Endodermal cell (in vitro differentiated cells): Measurements from ENCODE around the gene APAF1. TPM values are rescaled to one million over a fixed set of nuclear protein-coding genes. Genes with fewer than 3 reads are reported as not detected.

Source experiments
- DNase-seq: peaks from one replicate; pipeline ENCODE4 v3.0.0-alpha.2; 2017
- H3K27ac ChIP-seq: 2 replicates; pipeline ENCODE4 v1.5.1; 2013; ENCODE audit warnings: mild to moderate bottlenecking, low read depth, low read length, moderate library complexity
- H3K27me3 ChIP-seq: 2 replicates; pipeline ENCODE4 v1.6.1; 2013; ENCODE audit warnings: mild to moderate bottlenecking, low read length, moderate library complexity; ENCODE audit not compliant: insufficient read depth, control insufficient read depth, poor library complexity, severe bottlenecking
- H3K36me3 ChIP-seq: 2 replicates; pipeline ENCODE4 v1.7.0; 2013; ENCODE audit warnings: mild to moderate bottlenecking, low read length, moderate library complexity; ENCODE audit not compliant: control insufficient read depth, insufficient read depth
- H3K4me1 ChIP-seq: one replicate; pipeline ENCODE4 v1.7.0; 2013; ENCODE audit warnings: low read length; ENCODE audit not compliant: control insufficient read depth, insufficient read depth
- H3K4me3 ChIP-seq: 2 replicates; pipeline ENCODE4 v1.5.1; 2013; ENCODE audit warnings: mild to moderate bottlenecking, low read length, moderate library complexity
- H3K9ac ChIP-seq: 2 replicates; pipeline ENCODE4 v1.6.1; 2013; ENCODE audit warnings: mild to moderate bottlenecking, low read length, moderate library complexity; ENCODE audit not compliant: poor library complexity, severe bottlenecking; ENCODE audit errors: extremely low read depth
- H3K9me3 ChIP-seq: 2 replicates; pipeline ENCODE4 v1.6.1; 2013; ENCODE audit warnings: mild to moderate bottlenecking, low read length, moderate library complexity; ENCODE audit not compliant: control insufficient read depth
- H3K27ac Mint-ChIP-seq: 2 replicates; pipeline ENCODE4 v1.8.0; 2020; ENCODE audit warnings: mixed read lengths
- H3K27me3 Mint-ChIP-seq: 2 replicates; pipeline ENCODE4 v1.8.0; 2021; ENCODE audit warnings: mild to moderate bottlenecking, mixed read lengths; ENCODE audit not compliant: insufficient read depth
- H3K36me3 Mint-ChIP-seq: 2 replicates; pipeline ENCODE4 v1.8.0; 2020; ENCODE audit warnings: low read depth, mixed read lengths
- H3K4me1 Mint-ChIP-seq: 2 replicates; pipeline ENCODE4 v1.8.0; 2020; ENCODE audit warnings: mixed read lengths
- H3K4me3 Mint-ChIP-seq: 2 replicates; pipeline ENCODE4 v1.8.0; 2020; ENCODE audit warnings: mild to moderate bottlenecking, moderate library complexity, mixed read lengths
- H3K9me3 Mint-ChIP-seq: 2 replicates; pipeline ENCODE4 v1.8.0; 2020; ENCODE audit warnings: mild to moderate bottlenecking, mixed read lengths
- WGBS, 2 experiments: methylation state at CpG; one replicate each; pipeline versions ENCODE4 v1.1.5 to v1.1.7; 2013; ENCODE audit warnings: missing lambda C conversion rate in 2 of 2, mixed read lengths in 1 of 2; ENCODE audit not compliant: insufficient coverage in 1 of 2, insufficient read length in 1 of 2; 5-methylcytosine and 5-hydroxymethylcytosine counted together
- total RNA-seq, 2 donors: library from RNA; stranded (reverse); fragmentation: NEBNext Ultra II Directional in 1 of 2; extraction: Animal tissue kit (Norgen Biotek cat#: 25700) in 1 of 2; gene quantifications; 2 replicates in 1 of 2; 3 replicates in 1 of 2; pipeline ENCODE4 v1.2.1, GENCODE V29; 2021
- TF ChIP-seq, protein P1 (sequence below): fragments of 200-600 bp; sonication (generic); conservative IDR thresholded peaks from 2 replicates; pipeline ENCODE4 v1.5.0; 2021; ENCODE audit warnings: antibody characterized with exemption, mild to moderate bottlenecking

The APAF1 gene
- total RNA-seq, 2 donors from 2014 or later = 23.8 to 32.4 TPM

DNA sequence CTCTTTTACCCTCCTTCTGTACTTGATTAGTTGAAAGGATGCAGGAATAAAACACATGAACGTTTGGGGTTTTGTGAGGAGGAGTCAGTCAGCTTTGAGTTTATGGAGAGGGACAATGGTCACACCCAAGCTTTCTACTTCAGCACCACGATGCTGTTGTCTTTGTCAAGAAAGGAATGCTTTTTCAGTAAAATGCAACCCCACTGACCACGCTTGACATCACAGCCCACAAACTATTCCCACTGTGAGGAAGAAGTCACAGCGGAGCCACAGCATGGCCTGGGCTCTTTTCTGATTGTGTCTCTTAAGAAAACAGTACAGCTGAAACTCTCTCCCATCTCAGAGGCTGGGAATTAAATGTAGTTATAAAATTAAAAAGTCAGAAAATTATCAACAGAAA is 135.2 kb downstream of the APAF1 start:
- Histone ChIP-seq H3K4me1 (no peaks in the 10 kb centered on the region), H3K9ac (no peak overlapping the region), H3K27me3 (no peaks in the 10 kb centered on the region), H3K36me3 (peaks cover 59% of the 10 kb centered on the region), H3K9me3 (no peaks in the 10 kb centered on the region), H3K27ac (no peak overlapping the region), H3K4me3 (no peak overlapping the region)
- Mint-ChIP-seq H3K27ac (no peak overlapping the region), H3K27me3 (no peaks in the 10 kb centered on the region), H3K4me1 (peaks cover 16% of the 10 kb centered on the region), H3K36me3 (peaks cover 66% of the 10 kb centered on the region), H3K4me3 (no peak overlapping the region), H3K9me3 (no peaks in the 10 kb centered on the region)
- WGBS, 2 experiments = 60 to 84% methylated on average over 1 to 4 of the region's 4 CpGs
- TF ChIP-seq, protein P1, sequence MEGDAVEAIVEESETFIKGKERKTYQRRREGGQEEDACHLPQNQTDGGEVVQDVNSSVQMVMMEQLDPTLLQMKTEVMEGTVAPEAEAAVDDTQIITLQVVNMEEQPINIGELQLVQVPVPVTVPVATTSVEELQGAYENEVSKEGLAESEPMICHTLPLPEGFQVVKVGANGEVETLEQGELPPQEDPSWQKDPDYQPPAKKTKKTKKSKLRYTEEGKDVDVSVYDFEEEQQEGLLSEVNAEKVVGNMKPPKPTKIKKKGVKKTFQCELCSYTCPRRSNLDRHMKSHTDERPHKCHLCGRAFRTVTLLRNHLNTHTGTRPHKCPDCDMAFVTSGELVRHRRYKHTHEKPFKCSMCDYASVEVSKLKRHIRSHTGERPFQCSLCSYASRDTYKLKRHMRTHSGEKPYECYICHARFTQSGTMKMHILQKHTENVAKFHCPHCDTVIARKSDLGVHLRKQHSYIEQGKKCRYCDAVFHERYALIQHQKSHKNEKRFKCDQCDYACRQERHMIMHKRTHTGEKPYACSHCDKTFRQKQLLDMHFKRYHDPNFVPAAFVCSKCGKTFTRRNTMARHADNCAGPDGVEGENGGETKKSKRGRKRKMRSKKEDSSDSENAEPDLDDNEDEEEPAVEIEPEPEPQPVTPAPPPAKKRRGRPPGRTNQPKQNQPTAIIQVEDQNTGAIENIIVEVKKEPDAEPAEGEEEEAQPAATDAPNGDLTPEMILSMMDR = no peak
- DNase-seq = no peak

DNA sequence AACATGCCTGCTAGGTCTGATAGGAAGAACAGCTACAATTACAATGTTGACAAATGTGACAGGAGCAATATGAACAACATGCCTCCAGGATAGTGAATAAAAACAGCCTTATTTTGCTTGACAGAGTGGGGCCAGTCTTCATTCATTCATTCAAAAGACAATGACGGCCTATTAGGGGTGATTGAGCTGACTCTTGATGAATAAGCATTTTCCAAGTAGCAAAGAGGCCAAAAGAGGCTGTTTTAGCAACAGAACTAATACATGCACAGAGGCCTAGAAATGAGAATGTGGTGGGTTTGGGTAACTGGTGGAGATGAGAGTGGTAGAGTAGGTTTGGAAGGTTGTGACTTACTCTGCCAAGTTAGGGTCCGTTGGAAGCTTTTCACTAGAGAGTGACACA is 138.3 kb downstream of the APAF1 start:
- Mint-ChIP-seq H3K27ac (no peak overlapping the region), H3K36me3 (peaks cover 60% of the 10 kb centered on the region), H3K4me1 (peaks cover 11% of the 10 kb centered on the region), H3K9me3 (no peaks in the 10 kb centered on the region), H3K27me3 (no peaks in the 10 kb centered on the region), H3K4me3 (no peak overlapping the region)
- Histone ChIP-seq H3K4me1 (no peaks in the 10 kb centered on the region), H3K36me3 (peaks cover 71% of the 10 kb centered on the region), H3K9ac (no peak overlapping the region), H3K27ac (peak overlapping the region; percentile 12), H3K27me3 (no peaks in the 10 kb centered on the region), H3K4me3 (no peak overlapping the region), H3K9me3 (no peaks in the 10 kb centered on the region)
- WGBS, 2 experiments = 88 to 95% methylated on average over 2 of the region's 2 CpGs
- TF ChIP-seq, protein P1 = no peak
- DNase-seq = no peak

Other genes with a start within 250 kb of the APAF1 start
- 100 to 1,000 TPM; 176 to 203 TPM for gene TMPO, start 129.7 kb upstream of the APAF1 start, total RNA-seq
- gene SLC25A3, start 51.6 kb upstream of the APAF1 start, total RNA-seq = 100 to 1,000 TPM; 522 to 531 TPM
- gene IKBIP, start 502 bp upstream of the APAF1 start, total RNA-seq = 10 to 100 TPM; 10.6 to 16.3 TPM